Kidney tubule cell (primary cell): ENCODE results near the gene ME2.
"Not testable (repeated sequence)": the region's sequence is repeated elsewhere in the genome, so short reads cannot be mapped to it uniquely, and the experiment has no call there.

Experiments
- DNase-seq: peaks from one replicate; pipeline ENCODE4 v3.0.0-alpha.2; 2018; ENCODE audit warnings: low spot score

The ME2 gene

DNA sequence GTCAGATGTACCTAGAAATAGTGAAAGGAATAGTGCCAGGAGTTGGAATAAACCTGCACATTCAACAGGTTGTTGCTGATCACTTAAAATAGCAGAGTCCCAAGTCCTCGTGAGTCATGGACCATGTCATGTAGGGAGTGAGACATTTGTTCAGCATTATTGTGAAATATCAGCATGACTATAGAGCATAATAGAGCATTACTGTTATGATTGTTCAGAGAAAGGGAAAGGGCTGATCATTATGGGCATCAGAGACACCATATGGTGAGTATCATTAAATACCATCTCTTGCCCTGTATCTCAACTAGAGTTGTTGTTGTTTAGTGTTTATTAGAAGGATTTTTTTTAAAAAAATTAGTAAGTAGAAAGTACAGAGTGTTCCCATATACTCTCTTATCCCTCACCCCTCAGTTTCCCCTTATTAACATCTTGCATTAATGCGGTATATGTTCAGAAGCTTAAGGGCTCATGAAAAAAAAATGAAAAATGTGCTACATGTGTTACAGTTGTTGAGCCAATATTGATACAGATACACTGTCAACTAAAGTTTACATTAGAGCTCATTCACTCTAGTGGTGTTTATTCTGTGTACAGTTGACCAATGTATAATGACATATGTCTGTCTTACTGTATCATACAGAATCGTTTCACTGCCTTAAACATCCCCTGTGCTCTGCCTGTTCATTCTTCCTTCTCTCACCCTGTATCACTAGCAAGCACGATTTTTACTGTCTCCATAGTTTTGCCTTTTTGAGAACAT, 94.6 kb downstream of the ME2 start:
- peak; percentile 82 for DNase-seq

DNA sequence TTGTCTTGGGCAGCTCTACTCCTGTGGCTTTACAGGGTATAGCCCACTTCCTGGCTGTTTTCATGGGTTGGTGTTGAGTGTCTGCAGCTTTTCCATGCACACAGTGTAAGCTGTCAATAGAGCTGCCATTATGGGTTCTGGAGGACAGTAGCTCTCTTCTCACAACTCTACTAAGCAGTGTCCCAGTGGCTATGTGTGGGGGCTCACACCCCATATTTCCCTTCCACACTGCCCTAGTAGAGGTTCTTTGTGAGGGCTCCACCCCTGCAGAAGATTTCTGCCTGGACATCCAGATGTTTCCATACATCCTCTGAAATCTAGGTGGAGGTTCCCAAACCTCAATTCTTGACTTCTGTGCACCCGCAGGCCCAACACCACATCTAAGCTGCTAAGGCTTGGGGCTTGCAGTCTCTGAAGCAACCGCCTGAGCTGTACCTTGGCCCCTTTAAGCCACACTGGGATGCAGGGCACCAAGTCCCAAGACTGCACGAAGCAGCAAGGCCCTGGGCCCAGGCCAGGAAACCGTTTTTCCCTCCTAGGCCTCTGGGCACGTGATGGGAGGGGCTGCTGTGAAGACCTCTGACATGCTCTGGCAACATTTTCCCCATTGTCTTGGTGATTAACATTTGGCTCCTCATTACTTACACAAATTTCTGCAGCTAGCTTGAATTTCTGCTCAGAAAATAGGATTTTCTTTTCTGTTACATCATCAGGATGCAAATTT, 98.3 kb downstream of the ME2 start:
- DNase-seq = no peak

DNA sequence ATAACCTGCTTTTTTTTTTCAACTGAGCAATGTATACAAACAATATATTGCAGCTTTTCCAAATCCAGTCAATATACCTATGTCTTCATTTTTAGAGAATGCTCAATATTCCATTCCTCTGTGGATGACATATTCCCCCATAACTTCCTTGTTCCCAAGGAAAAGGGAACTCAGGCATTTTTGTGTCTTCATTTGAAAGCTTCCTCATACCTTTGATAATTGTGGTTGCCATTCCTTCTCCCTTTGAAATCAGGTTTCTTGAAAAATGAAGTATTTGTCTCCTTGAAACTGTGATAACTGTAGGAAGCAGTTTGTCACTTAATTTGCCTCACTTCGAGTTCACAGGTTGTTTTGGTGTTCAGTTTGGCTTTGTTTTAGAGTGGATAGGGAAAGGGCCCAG, 102.5 kb downstream of the ME2 start:
- peak; percentile 84 for DNase-seq

DNA sequence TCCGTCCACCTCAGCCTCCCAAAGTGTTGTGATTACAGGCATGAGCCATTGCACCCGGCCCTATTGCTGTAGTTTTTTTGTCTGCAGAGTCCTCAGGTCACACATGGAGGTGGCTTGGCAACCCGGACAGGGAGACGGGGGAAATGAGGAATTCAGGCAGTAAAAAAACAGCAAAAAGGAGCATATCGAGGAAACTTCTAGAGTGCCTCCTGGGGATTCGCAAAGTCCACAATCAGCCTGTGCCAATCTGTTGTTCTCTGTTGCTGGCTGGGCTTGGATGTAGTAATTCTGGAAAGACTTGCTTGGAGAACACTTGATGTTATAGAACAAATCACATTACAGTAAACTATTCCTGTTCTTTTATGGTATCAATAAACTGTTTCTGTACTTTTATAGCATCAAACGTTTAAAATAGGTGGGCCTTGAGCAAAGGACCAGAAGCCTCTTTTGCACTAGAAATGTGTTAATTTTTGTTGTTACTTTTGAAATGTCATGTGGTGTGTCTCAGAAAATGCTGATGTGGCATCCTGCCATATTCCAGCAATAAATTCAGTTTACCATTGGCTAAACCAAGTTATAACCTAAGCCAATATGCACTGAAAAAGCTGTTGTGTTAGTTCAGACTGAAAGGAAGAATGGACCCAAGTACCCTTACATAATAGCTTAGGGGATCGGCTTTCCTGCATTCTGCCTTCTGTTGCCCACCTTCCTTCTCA, 103.3 kb downstream of the ME2 start:
- no peak for DNase-seq

DNA sequence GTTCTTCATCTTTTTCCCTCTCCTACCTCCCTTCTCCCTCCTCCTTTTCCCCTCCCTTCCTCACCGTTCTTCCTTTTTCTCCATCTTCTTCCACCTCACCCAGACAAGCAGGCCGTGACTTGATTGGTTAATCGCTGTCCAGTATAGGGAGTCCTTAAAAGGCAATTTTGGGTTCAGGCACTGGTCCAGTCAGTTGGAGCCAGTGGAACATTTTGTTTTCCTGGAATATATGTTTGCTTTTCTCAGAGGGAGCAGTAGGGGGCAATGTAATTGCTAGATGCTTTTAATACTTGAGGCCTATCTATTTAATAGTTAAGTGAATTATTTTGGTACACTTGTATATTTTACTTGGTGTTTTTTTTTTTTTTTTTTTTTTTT, 103.9 kb downstream of the ME2 start:
- no peak for DNase-seq

DNA sequence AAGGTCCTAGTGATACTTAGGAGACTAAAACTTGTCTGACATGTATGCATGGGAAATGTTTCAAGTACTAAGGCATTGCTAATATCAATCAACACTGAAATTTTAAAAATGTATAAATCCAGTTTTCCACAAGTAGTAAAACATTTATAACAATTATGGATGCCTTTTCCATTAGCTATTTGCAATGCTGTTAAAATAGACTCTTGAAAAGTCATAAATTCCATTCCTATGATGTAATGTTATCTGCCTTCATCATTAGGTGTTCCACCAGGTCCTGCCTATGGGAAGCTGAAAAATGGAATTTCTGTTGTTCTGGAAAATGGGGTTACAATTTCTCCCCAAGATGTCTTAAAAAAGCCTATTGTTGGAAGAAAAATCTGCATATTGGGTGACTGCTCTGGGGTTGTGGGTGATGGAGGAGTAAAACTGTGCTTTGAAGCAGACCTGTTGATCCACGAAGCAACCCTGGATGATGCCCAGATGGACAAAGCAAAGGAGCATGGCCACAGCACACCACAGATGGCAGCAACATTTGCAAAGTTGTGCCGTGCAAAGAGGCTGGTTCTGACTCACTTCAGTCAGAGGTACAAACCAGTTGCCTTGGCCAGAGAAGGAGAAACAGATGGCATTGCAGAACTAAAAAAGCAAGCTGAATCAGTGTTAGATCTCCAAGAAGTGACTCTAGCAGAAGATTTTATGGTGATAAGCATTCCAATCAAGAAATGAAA, 107.6 kb downstream of the ME2 start:
- DNase-seq = peak; percentile 83

DNA sequence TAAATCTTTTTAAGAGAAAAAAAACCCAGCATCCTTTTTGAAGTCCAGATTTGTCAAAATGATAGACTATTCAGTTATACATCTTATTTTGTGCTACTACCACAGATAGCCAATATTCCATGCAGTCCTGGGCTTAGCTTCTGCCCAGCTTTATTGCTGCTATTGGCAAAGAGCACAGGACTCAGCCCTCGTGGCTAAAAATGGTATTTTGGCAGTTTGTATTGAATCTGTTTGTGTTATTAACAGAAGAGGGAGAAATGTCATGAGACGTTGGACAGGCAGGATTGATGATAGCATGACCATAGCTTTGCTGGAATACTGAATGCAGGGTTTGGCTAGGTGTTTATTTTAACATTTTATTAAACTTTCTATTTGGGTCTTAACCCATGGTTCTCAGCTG, 108.3 kb downstream of the ME2 start:
- DNase-seq = no peak

DNA sequence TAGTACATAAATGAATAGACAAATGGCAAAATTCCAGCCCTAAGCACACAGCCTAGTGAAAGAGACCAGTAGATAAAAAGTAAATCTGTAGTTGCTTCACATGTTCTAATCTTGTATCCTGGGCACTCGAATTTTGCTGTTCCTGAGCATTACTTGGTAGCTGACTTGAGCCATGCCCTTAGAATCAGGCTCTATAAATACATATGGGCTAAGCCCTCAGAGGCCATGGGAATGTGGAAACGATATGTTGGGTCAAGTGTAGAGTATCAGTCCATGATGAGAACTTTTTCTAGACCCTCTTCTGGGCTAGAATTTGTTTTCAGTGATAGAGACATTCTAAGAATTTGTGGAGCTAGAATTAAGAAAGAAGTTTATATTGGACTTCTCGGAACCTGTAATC, 110.8 kb downstream of the ME2 start:
- no peak for DNase-seq

DNA sequence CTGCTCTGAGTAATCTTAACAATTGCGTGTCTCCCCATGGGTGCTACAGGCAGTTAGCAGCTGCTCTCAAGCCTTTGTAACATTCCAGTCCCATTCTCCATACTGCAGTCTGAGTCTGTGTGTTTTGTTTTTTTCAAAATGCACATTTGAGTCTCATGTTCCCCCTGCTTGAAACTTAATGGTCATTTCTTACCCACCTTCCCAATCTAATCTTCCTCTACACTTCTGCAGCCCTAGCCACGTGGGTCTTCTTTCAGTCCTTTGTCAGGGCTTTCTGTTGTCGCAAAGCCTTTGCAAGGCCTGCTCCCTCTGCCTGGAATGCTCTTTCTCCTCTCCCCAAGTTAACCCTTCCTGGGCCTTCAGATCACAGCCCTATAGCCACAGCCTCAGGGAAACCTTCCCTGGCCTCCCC, 113.4 kb downstream of the ME2 start:
- DNase-seq = no peak

DNA sequence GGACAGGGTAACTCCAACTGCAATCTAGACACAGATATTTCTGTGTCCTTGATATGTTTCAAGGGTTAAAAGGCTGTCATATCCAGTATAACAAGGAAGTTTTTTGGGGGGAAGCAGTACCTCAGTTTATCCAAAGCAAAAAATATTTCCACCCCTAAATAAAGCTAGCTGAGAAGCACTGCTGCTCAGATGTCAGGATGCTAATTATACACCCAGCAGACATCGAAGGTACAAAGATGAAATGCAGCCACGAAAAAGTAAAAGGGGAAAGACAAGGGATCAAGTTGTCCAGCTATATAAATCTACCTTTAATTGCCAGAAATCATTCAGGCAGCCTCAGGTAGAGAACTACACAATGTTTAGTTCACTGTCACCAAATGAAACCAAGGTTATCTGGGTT, 115.1 kb downstream of the ME2 start:
- DNase-seq = no peak

DNA sequence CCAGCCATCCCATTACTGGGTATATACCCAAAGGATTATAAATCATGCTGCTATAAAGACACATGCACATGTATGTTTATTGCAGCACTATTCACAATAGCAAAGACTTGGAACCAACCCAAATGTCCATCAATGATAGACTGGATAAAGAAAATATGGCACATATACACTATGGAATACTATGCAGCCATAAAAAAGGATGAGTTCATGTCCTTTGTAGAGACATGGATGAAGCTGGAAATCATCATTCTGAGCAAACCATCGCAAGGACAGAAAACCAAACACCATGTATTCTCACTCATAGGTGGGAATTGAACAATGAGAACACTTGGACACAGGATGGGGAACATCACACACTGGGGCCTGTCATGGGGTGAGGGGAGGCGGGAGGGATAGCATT, 124.3 kb downstream of the ME2 start:
- not testable (repeated sequence) for DNase-seq
